HEK293 (cell line): ENCODE data around the gene AP5M1.

Experiments
- CTCF ChIA-PET: fragments of 350-600 bp; formaldehyde crosslinking; extraction: SDS; loops from one replicate; lab custom pipeline; 2021; ENCODE audit warnings: antibody characterized with exemption; lab: Yijun Ruan, JAX
- POLR2A ChIA-PET: fragments of 300-600 bp; formaldehyde crosslinking; extraction: SDS; loops from one replicate; lab custom pipeline; 2020; ENCODE audit warnings: antibody characterized with exemption, inconsistent platforms; lab: Yijun Ruan, JAX
- H3K27ac ChIP-seq: fragments of 200-500 bp; sonication (Bioruptor generic); 2 replicates; pipeline ENCODE4 v1.5.1; 2014; ENCODE audit warnings: low read depth, low read length, control low read depth, inconsistent platforms; ENCODE audit errors: extremely low read depth
- H3K36me3 ChIP-seq, 2 experiments: fragments of 200-500 bp in 1 of 2; sonication (Bioruptor generic) in 1 of 2; 1 replicate in 1 of 2; 2 replicates in 1 of 2; pipeline ENCODE4 v1.5.1; 2014 to 2017; ENCODE audit warnings: inconsistent platforms in 2 of 2, low read length in 2 of 2; ENCODE audit not compliant: control insufficient read depth in 2 of 2, insufficient read depth in 1 of 2
- H3K4me1 ChIP-seq: fragments of 200-500 bp; sonication (Bioruptor generic); 2 replicates; pipeline ENCODE4 v1.5.1; 2014; ENCODE audit warnings: mild to moderate bottlenecking, low read length, inconsistent platforms; ENCODE audit not compliant: control insufficient read depth, insufficient read depth
- H3K4me3 ChIP-seq: 2 replicates; pipeline ENCODE4 v1.5.1; 2011; ENCODE audit warnings: low read depth, mild to moderate bottlenecking, control low read depth, low read length, moderate library complexity
- H3K9me3 ChIP-seq: fragments of 200-500 bp; sonication (Bioruptor generic); 2 replicates; pipeline ENCODE4 v1.5.1; 2014; ENCODE audit warnings: low read depth, low read length, inconsistent platforms; ENCODE audit not compliant: control insufficient read depth, insufficient read depth
- AEBP2 ChIP-seq: fragments of 450-650 bp; formaldehyde crosslinking; IDR thresholded peaks from 2 replicates; pipeline ENCODE4 v1.5.1; 2016; ENCODE audit warnings: missing biosample characterization, missing genetic modification characterization, borderline replicate concordance
- BCL11A ChIP-seq: fragments of 450-650 bp; formaldehyde crosslinking; IDR thresholded peaks from 2 replicates; pipeline ENCODE4 v1.5.1; 2016; ENCODE audit warnings: low read depth, missing biosample characterization, missing genetic modification characterization
- GLI4 ChIP-seq: fragments of 450-650 bp; formaldehyde crosslinking; IDR thresholded peaks from 2 replicates; pipeline ENCODE4 v1.5.1; 2016; ENCODE audit warnings: missing biosample characterization, missing genetic modification characterization
- GLIS1 ChIP-seq: fragments of 450-650 bp; formaldehyde crosslinking; IDR thresholded peaks from 2 replicates; pipeline ENCODE4 v1.5.1; 2016; ENCODE audit warnings: missing biosample characterization, missing genetic modification characterization
- PRDM1 ChIP-seq: fragments of 450-650 bp; formaldehyde crosslinking; IDR thresholded peaks from 2 replicates; pipeline ENCODE4; 2016; ENCODE audit warnings: missing biosample characterization, missing genetic modification characterization
- SP7 ChIP-seq: fragments of 450-650 bp; formaldehyde crosslinking; IDR thresholded peaks from 2 replicates; pipeline ENCODE4 v1.5.1; 2016; ENCODE audit warnings: missing biosample characterization, missing genetic modification characterization
- TRIM28 ChIP-seq: IDR thresholded peaks from 2 replicates; pipeline ENCODE4 v1.6.1; 2011; ENCODE audit warnings: low read length, control low read depth, borderline replicate concordance
- ZBTB1 ChIP-seq: fragments of 450-650 bp; formaldehyde crosslinking; IDR thresholded peaks from 2 replicates; pipeline ENCODE4 v1.5.1; 2016; ENCODE audit warnings: missing biosample characterization, missing genetic modification characterization
- ZNF121 ChIP-seq: fragments of 450-650 bp; formaldehyde crosslinking; IDR thresholded peaks from 2 replicates; pipeline ENCODE4 v1.5.1; 2016; ENCODE audit warnings: missing biosample characterization, missing genetic modification characterization
- ZNF132 ChIP-seq: fragments of 450-650 bp; formaldehyde crosslinking; IDR thresholded peaks from 2 replicates; pipeline ENCODE4 v1.5.1; 2017; ENCODE audit warnings: missing biosample characterization, missing genetic modification characterization, borderline replicate concordance
- ZNF174 ChIP-seq: fragments of 450-650 bp; formaldehyde crosslinking; IDR thresholded peaks from 2 replicates; pipeline ENCODE4 v1.5.0; 2017; ENCODE audit warnings: missing biosample characterization, mild to moderate bottlenecking, missing genetic modification characterization
- ZNF18 ChIP-seq: fragments of 450-650 bp; formaldehyde crosslinking; IDR thresholded peaks from 2 replicates; pipeline ENCODE4 v1.5.1; 2016; ENCODE audit warnings: missing biosample characterization, missing genetic modification characterization
- ZNF214 ChIP-seq: fragments of 450-650 bp; formaldehyde crosslinking; IDR thresholded peaks from 2 replicates; pipeline ENCODE4 v1.5.1; 2017; ENCODE audit warnings: missing biosample characterization, mild to moderate bottlenecking, missing genetic modification characterization, borderline replicate concordance
- ZNF350 ChIP-seq: fragments of 450-650 bp; formaldehyde crosslinking; IDR thresholded peaks from 2 replicates; pipeline ENCODE4 v1.5.0; 2017; ENCODE audit warnings: missing biosample characterization, mild to moderate bottlenecking, missing genetic modification characterization
- ZNF416 ChIP-seq: fragments of 450-650 bp; formaldehyde crosslinking; IDR thresholded peaks from 2 replicates; pipeline ENCODE4 v1.5.1; 2016; ENCODE audit warnings: missing biosample characterization, missing genetic modification characterization
- ZNF521 ChIP-seq: fragments of 450-650 bp; formaldehyde crosslinking; IDR thresholded peaks from 2 replicates; pipeline ENCODE4 v1.5.1; 2017; ENCODE audit warnings: missing biosample characterization, mild to moderate bottlenecking, missing genetic modification characterization
- ZNF529 ChIP-seq: fragments of 450-650 bp; formaldehyde crosslinking; IDR thresholded peaks from 2 replicates; pipeline ENCODE4 v1.5.1; 2017; ENCODE audit warnings: missing genetic modification characterization, missing biosample characterization; ENCODE audit not compliant: insufficient replicate concordance
- ZNF544 ChIP-seq: fragments of 450-650 bp; formaldehyde crosslinking; IDR thresholded peaks from 2 replicates; pipeline ENCODE4 v1.5.0; 2017; ENCODE audit warnings: missing biosample characterization, missing genetic modification characterization
- ZNF549 ChIP-seq: fragments of 450-650 bp; IDR thresholded peaks from 2 replicates; pipeline ENCODE4 v1.5.1; 2018; ENCODE audit warnings: missing biosample characterization, missing genetic modification characterization, mild to moderate bottlenecking, inconsistent platforms, moderate library complexity
- ZNF585B ChIP-seq: fragments of 450-650 bp; formaldehyde crosslinking; IDR thresholded peaks from 2 replicates; pipeline ENCODE4 v1.5.1; 2016; ENCODE audit warnings: missing biosample characterization, missing genetic modification characterization
- ZNF677 ChIP-seq: fragments of 450-650 bp; IDR thresholded peaks from 2 replicates; pipeline ENCODE4 v1.5.0; 2018; ENCODE audit warnings: missing biosample characterization, mild to moderate bottlenecking, missing genetic modification characterization, moderate library complexity
- ZNF707 ChIP-seq: fragments of 450-650 bp; formaldehyde crosslinking; IDR thresholded peaks from 2 replicates; pipeline ENCODE4 v1.5.1; 2016; ENCODE audit warnings: missing biosample characterization, missing genetic modification characterization
- TF ChIP-seq, protein P1 (sequence below): fragments of 450-650 bp; formaldehyde crosslinking; IDR thresholded peaks from 2 replicates; pipeline ENCODE4 v1.5.1; 2016; ENCODE audit warnings: missing biosample characterization, missing genetic modification characterization
- TF ChIP-seq, protein P2 (sequence below): fragments of 450-650 bp; formaldehyde crosslinking; IDR thresholded peaks from 2 replicates; pipeline ENCODE4; 2016; ENCODE audit warnings: missing biosample characterization, missing genetic modification characterization
- TF ChIP-seq, protein P3 (sequence below): fragments of 450-650 bp; formaldehyde crosslinking; IDR thresholded peaks from 2 replicates; pipeline ENCODE4 v1.5.1; 2016; ENCODE audit warnings: missing biosample characterization, missing genetic modification characterization
- TF ChIP-seq, protein P4 (sequence below): fragments of 450-650 bp; formaldehyde crosslinking; IDR thresholded peaks from 2 replicates; pipeline ENCODE4 v1.5.1; 2016; ENCODE audit warnings: missing biosample characterization, missing genetic modification characterization

Gene AP5M1

DNA sequence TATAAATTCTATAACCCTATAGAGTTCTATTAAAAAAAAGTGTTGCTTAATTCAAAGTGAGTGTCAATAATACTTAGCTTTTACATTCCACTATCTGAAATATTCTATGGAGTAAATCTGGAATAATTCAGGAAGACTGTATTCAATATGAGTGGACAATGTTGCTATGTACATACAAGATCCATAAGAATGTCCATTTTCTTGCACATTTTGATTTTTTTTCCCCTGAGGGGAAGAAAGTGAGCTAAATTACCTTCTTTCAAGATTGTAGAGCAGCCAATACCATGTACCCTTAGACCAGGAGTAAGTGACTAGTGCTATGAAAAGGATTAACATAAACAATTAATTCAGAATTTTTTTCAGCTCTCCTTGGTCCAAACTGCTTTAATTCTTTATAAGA lies 25.5 kb upstream of the AP5M1 start (continued):
- TF ChIP-seq ZNF677 (tag by site-specific recombination) (no peak), TRIM28 (no peak), ZNF707 (no peak), ZNF529 (no peak), GLIS1 (tag by site-specific recombination) (no peak), ZNF585B (tag by site-specific recombination) (no peak), ZNF132 (tag by site-specific recombination) (no peak), AEBP2 (tag by site-specific recombination) (no peak), BCL11A (tag by site-specific recombination) (no peak), PRDM1 (tag by site-specific recombination) (no peak), ZNF214 (tag by site-specific recombination) (no peak), ZNF350 (tag by site-specific recombination) (no peak), ZNF174 (tag by site-specific recombination) (no peak)
- TF ChIP-seq, all 188 proteins: peak for 0

GRCh38 chr14:57244106-57244505 lies 24.7 kb upstream of the AP5M1 start:
- peaks cover 14 to 37% of the 10 kb centered on the region in 2 experiments for H3K36me3 ChIP-seq
- H3K9me3 ChIP-seq, result no peaks in the 10 kb centered on the region
- no peak overlapping the region for H3K27ac ChIP-seq
- H3K4me3 ChIP-seq, result no peak overlapping the region
- ChIA-PET POLR2A (interaction anchor here (0.7 kb wide), 1 partner anchor 11 kb away, joined by 3 read pairs; no protein-coding TSS in a partner anchor), CTCF (interaction anchor here (0.6 kb wide), 1 partner anchor 9 kb away, joined by 4 read pairs; no protein-coding TSS in a partner anchor)
- H3K4me1 ChIP-seq, result no peaks in the 10 kb centered on the region; the same call in 1 of the 2 replicates
- TF ChIP-seq ZNF544 (tag by site-specific recombination) (no peak), ZNF549 (tag by site-specific recombination) (no peak), GLI4 (tag by site-specific recombination) (no peak), ZNF416 (tag by site-specific recombination) (no peak), ZBTB1 (tag by site-specific recombination) (no peak), ZNF18 (tag by site-specific recombination) (no peak), SP7 (tag by site-specific recombination) (no peak), ZNF121 (no peak), ZNF521 (no peak)
- TF ChIP-seq, protein P1, sequence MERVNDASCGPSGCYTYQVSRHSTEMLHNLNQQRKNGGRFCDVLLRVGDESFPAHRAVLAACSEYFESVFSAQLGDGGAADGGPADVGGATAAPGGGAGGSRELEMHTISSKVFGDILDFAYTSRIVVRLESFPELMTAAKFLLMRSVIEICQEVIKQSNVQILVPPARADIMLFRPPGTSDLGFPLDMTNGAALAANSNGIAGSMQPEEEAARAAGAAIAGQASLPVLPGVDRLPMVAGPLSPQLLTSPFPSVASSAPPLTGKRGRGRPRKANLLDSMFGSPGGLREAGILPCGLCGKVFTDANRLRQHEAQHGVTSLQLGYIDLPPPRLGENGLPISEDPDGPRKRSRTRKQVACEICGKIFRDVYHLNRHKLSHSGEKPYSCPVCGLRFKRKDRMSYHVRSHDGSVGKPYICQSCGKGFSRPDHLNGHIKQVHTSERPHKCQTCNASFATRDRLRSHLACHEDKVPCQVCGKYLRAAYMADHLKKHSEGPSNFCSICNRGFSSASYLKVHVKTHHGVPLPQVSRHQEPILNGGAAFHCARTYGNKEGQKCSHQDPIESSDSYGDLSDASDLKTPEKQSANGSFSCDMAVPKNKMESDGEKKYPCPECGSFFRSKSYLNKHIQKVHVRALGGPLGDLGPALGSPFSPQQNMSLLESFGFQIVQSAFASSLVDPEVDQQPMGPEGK (tag by site-specific recombination), result no peak
- TF ChIP-seq, protein P2, sequence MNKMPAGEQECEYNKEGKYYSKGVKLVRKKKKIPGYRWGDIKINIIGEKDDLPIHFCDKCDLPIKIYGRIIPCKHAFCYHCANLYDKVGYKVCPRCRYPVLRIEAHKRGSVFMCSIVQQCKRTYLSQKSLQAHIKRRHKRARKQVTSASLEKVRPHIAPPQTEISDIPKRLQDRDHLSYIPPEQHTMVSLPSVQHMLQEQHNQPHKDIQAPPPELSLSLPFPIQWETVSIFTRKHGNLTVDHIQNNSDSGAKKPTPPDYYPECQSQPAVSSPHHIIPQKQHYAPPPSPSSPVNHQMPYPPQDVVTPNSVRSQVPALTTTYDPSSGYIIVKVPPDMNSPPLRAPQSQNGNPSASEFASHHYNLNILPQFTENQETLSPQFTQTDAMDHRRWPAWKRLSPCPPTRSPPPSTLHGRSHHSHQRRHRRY (tag by site-specific recombination), result no peak
- TF ChIP-seq, protein P3, sequence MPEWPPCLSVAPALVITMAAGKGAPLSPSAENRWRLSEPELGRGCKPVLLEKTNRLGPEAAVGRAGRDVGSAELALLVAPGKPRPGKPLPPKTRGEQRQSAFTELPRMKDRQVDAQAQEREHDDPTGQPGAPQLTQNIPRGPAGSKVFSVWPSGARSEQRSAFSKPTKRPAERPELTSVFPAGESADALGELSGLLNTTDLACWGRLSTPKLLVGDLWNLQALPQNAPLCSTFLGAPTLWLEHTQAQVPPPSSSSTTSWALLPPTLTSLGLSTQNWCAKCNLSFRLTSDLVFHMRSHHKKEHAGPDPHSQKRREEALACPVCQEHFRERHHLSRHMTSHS (tag by site-specific recombination), result no peak
- TF ChIP-seq, protein P4, sequence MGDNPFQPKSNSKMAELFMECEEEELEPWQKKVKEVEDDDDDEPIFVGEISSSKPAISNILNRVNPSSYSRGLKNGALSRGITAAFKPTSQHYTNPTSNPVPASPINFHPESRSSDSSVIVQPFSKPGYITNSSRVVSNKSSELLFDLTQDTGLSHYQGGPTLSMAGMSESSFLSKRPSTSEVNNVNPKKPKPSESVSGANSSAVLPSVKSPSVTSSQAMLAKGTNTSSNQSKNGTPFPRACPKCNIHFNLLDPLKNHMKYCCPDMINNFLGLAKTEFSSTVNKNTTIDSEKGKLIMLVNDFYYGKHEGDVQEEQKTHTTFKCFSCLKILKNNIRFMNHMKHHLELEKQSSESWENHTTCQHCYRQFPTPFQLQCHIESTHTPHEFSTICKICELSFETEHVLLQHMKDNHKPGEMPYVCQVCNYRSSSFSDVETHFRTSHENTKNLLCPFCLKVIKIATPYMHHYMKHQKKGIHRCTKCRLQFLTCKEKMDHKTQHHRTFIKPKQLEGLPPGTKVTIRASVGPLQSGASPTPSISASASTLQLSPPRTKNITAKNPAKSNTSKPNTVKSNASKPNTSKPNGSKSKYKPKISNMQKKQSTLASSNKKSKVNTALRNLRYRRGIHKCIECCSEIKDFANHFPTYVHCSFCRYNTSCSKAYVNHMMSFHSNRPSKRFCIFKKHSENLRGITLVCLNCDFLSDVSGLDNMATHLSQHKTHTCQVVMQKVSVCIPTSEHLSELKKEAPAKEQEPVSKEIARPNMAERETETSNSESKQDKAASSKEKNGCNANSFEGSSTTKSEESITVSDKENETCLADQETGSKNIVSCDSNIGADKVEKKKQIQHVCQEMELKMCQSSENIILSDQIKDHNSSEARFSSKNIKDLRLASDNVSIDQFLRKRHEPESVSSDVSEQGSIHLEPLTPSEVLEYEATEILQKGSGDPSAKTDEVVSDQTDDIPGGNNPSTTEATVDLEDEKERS, result no peak
